H9 (cell line): Measurements from ENCODE around the gene IGSF3. TPM values are rescaled to one million over a fixed set of nuclear protein-coding genes. Genes with fewer than 3 reads are reported as not detected.

Experiments
- DNase-seq: peaks from one replicate; pipeline ENCODE4 v3.0.0-alpha.2; 2017
- H2AFZ ChIP-seq: one replicate; pipeline ENCODE4 v1.6.1; 2013; ENCODE audit warnings: mild to moderate bottlenecking, low read length, control low read depth, moderate library complexity
- H2AK5ac ChIP-seq: 2 replicates; pipeline ENCODE4 v1.6.1; 2013; ENCODE audit warnings: low read length, control low read depth, mixed read lengths; ENCODE audit not compliant: insufficient read length
- H2BK120ac ChIP-seq: one replicate; pipeline ENCODE4 v1.6.1; 2013; ENCODE audit warnings: low read depth, mild to moderate bottlenecking, low read length, control low read depth, inconsistent platforms; ENCODE audit not compliant: poor library complexity, severe bottlenecking
- H2BK12ac ChIP-seq: 2 replicates; pipeline ENCODE4 v1.6.1; 2013; ENCODE audit warnings: low read length, control low read depth, mixed read lengths, low read depth; ENCODE audit not compliant: insufficient read length
- H2BK15ac ChIP-seq: 2 replicates; pipeline ENCODE4 v1.6.1; 2013; ENCODE audit warnings: low read depth, low read length, control low read depth
- H2BK20ac ChIP-seq: one replicate; pipeline ENCODE4 v1.6.1; 2013; ENCODE audit warnings: low read depth, mild to moderate bottlenecking, low read length, control low read depth, inconsistent platforms; ENCODE audit not compliant: poor library complexity, severe bottlenecking
- H2BK5ac ChIP-seq: 2 replicates; pipeline ENCODE4 v1.6.1; 2013; ENCODE audit warnings: low read length, control low read depth, mixed read lengths; ENCODE audit not compliant: insufficient read length
- H3K14ac ChIP-seq: 2 replicates; pipeline ENCODE4 v1.6.1; 2013; ENCODE audit warnings: low read length, control low read depth; ENCODE audit not compliant: insufficient read depth
- H3K18ac ChIP-seq: 2 replicates; pipeline ENCODE4 v1.6.1; 2013; ENCODE audit warnings: low read depth, mild to moderate bottlenecking, mixed read lengths, low read length, control low read depth; ENCODE audit not compliant: insufficient read length
- H3K23ac ChIP-seq: 2 replicates; pipeline ENCODE4 v1.6.1; 2013; ENCODE audit warnings: low read length, control low read depth, mixed read lengths, low read depth; ENCODE audit not compliant: insufficient read length
- H3K23me2 ChIP-seq: 2 replicates; pipeline ENCODE4 v1.6.1; 2013; ENCODE audit warnings: low read depth, mild to moderate bottlenecking, mixed read lengths, low read length, control low read depth; ENCODE audit not compliant: insufficient read length, poor library complexity, severe bottlenecking
- H3K27ac ChIP-seq: 2 replicates; pipeline ENCODE4 v1.5.1; 2013; ENCODE audit warnings: low read length, control low read depth, mixed read lengths, low read depth; ENCODE audit not compliant: insufficient read length
- H3K27me3 ChIP-seq: 2 replicates; pipeline ENCODE4 v1.6.1; 2013; ENCODE audit warnings: low read length, control low read depth, inconsistent platforms; ENCODE audit not compliant: insufficient read depth
- H3K4ac ChIP-seq: 2 replicates; pipeline ENCODE4 v1.6.1; 2013; ENCODE audit warnings: low read depth, mild to moderate bottlenecking, control low read depth, inconsistent platforms, low read length, moderate library complexity
- H3K4me1 ChIP-seq: 2 replicates; pipeline ENCODE4 v1.6.1; 2013; ENCODE audit warnings: low read length, control low read depth, inconsistent platforms; ENCODE audit not compliant: insufficient read depth
- H3K4me2 ChIP-seq: 2 replicates; pipeline ENCODE4 v1.6.1; 2013; ENCODE audit warnings: low read length, control low read depth, mixed read lengths; ENCODE audit not compliant: insufficient read length, insufficient read depth
- H3K56ac ChIP-seq: 2 replicates; pipeline ENCODE4 v1.6.1; 2013; ENCODE audit warnings: low read depth, mild to moderate bottlenecking, mixed read lengths, low read length, control low read depth; ENCODE audit not compliant: insufficient read length
- H3K79me1 ChIP-seq: 2 replicates; pipeline ENCODE4 v1.6.1; 2013; ENCODE audit warnings: low read depth, mild to moderate bottlenecking, moderate library complexity, low read length, control low read depth, inconsistent platforms; ENCODE audit not compliant: insufficient read depth, poor library complexity, severe bottlenecking
- H3K79me2 ChIP-seq: 2 replicates; pipeline ENCODE4 v1.6.1; 2013; ENCODE audit warnings: low read length, control low read depth, inconsistent platforms; ENCODE audit not compliant: insufficient read depth
- H3K9ac ChIP-seq: 2 replicates; pipeline ENCODE4 v1.6.1; 2013; ENCODE audit warnings: low read length, control low read depth, mixed read lengths; ENCODE audit not compliant: insufficient read length; ENCODE audit errors: extremely low read depth
- H3K9me3 ChIP-seq: one replicate; pipeline ENCODE4 v1.6.1; 2013; ENCODE audit warnings: low read depth, low read length, inconsistent platforms; ENCODE audit not compliant: control insufficient read depth
- H3T11ph ChIP-seq: one replicate; pipeline ENCODE4 v1.6.1; 2013; ENCODE audit warnings: mild to moderate bottlenecking, low read length, control low read depth, inconsistent platforms
- H4K20me1 ChIP-seq: one replicate; pipeline ENCODE4 v1.6.1; 2013; ENCODE audit not compliant: control insufficient read depth, insufficient read length, insufficient read depth
- H4K5ac ChIP-seq: 2 replicates; pipeline ENCODE4 v1.6.1; 2013; ENCODE audit warnings: low read depth, mild to moderate bottlenecking, mixed read lengths, low read length, control low read depth; ENCODE audit not compliant: insufficient read length
- H4K8ac ChIP-seq: replicated peaks from 2 replicates; pipeline ENCODE4 v1.6.1; 2013; ENCODE audit warnings: low read length, control low read depth, mixed read lengths, low read depth; ENCODE audit not compliant: insufficient read length
- H4K91ac ChIP-seq: 2 replicates; pipeline ENCODE4 v1.6.1; 2013; ENCODE audit warnings: low read depth, mild to moderate bottlenecking, moderate library complexity, mixed read lengths, low read length, control low read depth; ENCODE audit not compliant: insufficient read length
- H3K27ac Mint-ChIP-seq, 3 experiments: 2 replicates in 2 of 3; 3 replicates in 1 of 3; pipeline ENCODE4 v1.8.0; 2020 to 2021; ENCODE audit warnings: mixed read lengths in 3 of 3, mild to moderate bottlenecking in 1 of 3, moderate library complexity in 1 of 3
- H3K27me3 Mint-ChIP-seq: 2 replicates; pipeline ENCODE4 v1.8.0; 2021; ENCODE audit warnings: low read depth, mild to moderate bottlenecking, moderate library complexity, mixed read lengths
- H3K36me3 Mint-ChIP-seq, 3 experiments: 2 replicates in 2 of 3; 3 replicates in 1 of 3; pipeline ENCODE4 v1.8.0; 2020 to 2021; ENCODE audit warnings: low read depth in 3 of 3, mixed read lengths in 3 of 3; ENCODE audit not compliant: insufficient read depth in 1 of 3
- H3K4me1 Mint-ChIP-seq, 2 experiments: 2 replicates each; pipeline ENCODE4 v1.8.0; 2020; ENCODE audit warnings: mixed read lengths in 2 of 2
- H3K4me3 Mint-ChIP-seq, 2 experiments: 2 replicates in 1 of 2; 3 replicates in 1 of 2; pipeline ENCODE4 v1.8.0; 2020 to 2021; ENCODE audit warnings: mild to moderate bottlenecking in 2 of 2, mixed read lengths in 2 of 2, moderate library complexity in 1 of 2
- H3K9me3 Mint-ChIP-seq, 2 experiments: 2 replicates in 1 of 2; 3 replicates in 1 of 2; pipeline ENCODE4 v1.8.0; 2020; ENCODE audit warnings: mild to moderate bottlenecking in 2 of 2, mixed read lengths in 2 of 2, moderate library complexity in 1 of 2
- CTCF ChIP-seq: fragments of 200-600 bp; sonication (generic); conservative IDR thresholded peaks from 3 replicates; pipeline ENCODE4 v1.8.0; 2021; ENCODE audit warnings: antibody characterized with exemption, mild to moderate bottlenecking
- WGBS: extraction: QIAGEN DNeasy Blood & Tissue Kit; methylation state at CpG from one replicate; pipeline ENCODE4 v1.1.7; 2013; ENCODE audit warnings: missing lambda C conversion rate, low lambda C conversion rate, mixed read lengths; ENCODE audit not compliant: insufficient read length; ENCODE audit errors: extremely low coverage; 5-methylcytosine and 5-hydroxymethylcytosine counted together
- total RNA-seq: library from RNA; stranded (reverse); gene quantifications from 2 replicates; pipeline ENCODE4 v1.2.1, GENCODE V29; 2021

IGSF3 gene
- total RNA-seq, 1 experiment from 2014 or later = 19.1 TPM

- Histone ChIP-seq H3K23me2 (no peaks in the 10 kb centered on the region), H2AK5ac (no peak overlapping the region), H2BK20ac (no peak overlapping the region), H4K91ac (no peak overlapping the region), H3K4ac (no peak overlapping the region), H3K27ac (no peak overlapping the region), H2BK5ac (no peak overlapping the region), H2BK120ac (no peak overlapping the region), H3K4me2 (no peak overlapping the region), H2AFZ (no peak overlapping the region), H3K4me1 (no peaks in the 10 kb centered on the region), H4K20me1 (no peaks in the 10 kb centered on the region), H3T11ph (no peak overlapping the region), H3K79me1 (no peaks in the 10 kb centered on the region), H3K9ac (no peak overlapping the region), H4K5ac (no peak overlapping the region), H4K8ac (no peak overlapping the region), H3K14ac (no peak overlapping the region), H3K27me3 (no peaks in the 10 kb centered on the region), H2BK15ac (no peak overlapping the region), H3K18ac (no peak overlapping the region), H3K79me2 (no peaks in the 10 kb centered on the region), H3K56ac (no peak overlapping the region), H3K23ac (no peak overlapping the region), H3K9me3 (no peaks in the 10 kb centered on the region), H2BK12ac (no peak overlapping the region)
- Mint-ChIP-seq H3K4me1 (peaks cover 3 to 8% of the 10 kb centered on the region in 2 experiments; a peak in 3 of 4 replicates), H3K27me3 (peaks cover 20% of the 10 kb centered on the region), H3K9me3 (no peaks in the 10 kb centered on the region), H3K36me3 (no peaks in the 10 kb centered on the region), H3K27ac (no peak overlapping the region), H3K4me3 (no peak overlapping the region)
- no CpG with 5 or more reads among the region's 5 CpGs for WGBS
- DNase-seq = no peak
- TF ChIP-seq CTCF = no peak
These were observed 6.5 kb upstream of the IGSF3 start for GRCh38 chr1:116674011-116674531.
